GM18505 (cell line): ENCODE data around the gene GABPA.

Experiments used
- ATAC-seq: cut with Tn5 transposase; IDR thresholded peaks from one replicate; pipeline ENCODE4 v1.9.1; 2021; ENCODE audit not compliant: unreplicated experiment
- POLR2A ChIP-seq: IDR thresholded peaks from 4 replicates; pipeline ENCODE4 v1.6.1; 2011; ENCODE audit warnings: borderline replicate concordance; ENCODE audit not compliant: insufficient read depth, insufficient read length; ENCODE audit errors: extremely low read depth

GABPA gene

GRCh38 chr21:25721987-25722386, 12.8 kb upstream of the GABPA start:
- no peak for ATAC-seq
- no peak for TF ChIP-seq POLR2A

GRCh38 chr21:25722631-25723030, 12.1 kb upstream of the GABPA start:
- no peak for TF ChIP-seq POLR2A
- ATAC-seq, result no peak

DNA sequence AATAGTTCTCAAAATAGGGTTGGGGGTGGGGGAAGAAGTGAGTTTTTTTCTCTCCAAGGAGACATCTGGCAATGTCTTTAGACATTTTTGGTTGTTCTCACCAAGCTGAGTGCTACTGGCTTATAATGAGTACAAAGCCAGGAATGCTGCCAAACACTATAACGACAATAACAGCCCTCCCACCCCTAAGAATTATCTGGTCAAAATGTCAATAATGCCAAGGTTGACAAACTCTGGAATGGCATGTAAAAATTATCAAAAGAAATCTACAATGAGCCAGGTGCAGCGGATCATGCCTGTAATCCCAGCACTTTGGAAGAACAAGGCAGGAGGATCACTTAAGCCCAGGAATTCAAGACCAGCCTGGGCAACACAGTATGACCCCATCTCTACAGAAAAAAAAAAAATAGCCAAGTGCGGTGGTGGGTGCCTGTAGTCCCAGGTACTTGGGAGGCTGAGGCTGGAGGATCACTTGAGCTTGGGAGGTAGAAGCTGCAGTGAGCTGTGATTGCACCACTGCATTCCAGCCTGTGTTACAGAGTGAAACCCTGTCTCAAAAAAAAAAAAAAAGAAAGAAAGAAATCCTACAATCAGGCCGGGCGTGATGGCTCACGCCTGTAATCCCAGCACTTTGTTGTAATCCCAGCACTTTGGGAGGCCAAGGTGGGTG, 2.5 kb upstream of the GABPA start:
- ATAC-seq, result no peak
- TF ChIP-seq POLR2A, result no peak

- no peak for TF ChIP-seq POLR2A
- peak; percentile 5 for ATAC-seq
Observed at GRCh38 chr21:25733859-25734653, 716 bp upstream of the GABPA start.

DNA sequence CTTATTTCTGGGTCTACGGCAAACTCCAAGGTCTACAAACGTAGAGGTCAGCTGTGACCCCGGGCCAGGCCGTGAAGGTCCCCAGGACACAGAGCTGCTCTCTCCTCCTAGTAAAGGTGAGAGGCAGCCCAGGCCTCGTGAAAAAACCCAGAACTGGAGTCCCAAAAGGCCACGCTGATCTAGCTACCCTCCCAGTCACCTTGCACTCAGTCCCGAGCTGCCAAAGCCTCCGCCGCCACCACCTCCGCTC, 193 bp upstream of the GABPA start:
- TF ChIP-seq POLR2A, result peak; percentile 94
- no peak for ATAC-seq

DNA sequence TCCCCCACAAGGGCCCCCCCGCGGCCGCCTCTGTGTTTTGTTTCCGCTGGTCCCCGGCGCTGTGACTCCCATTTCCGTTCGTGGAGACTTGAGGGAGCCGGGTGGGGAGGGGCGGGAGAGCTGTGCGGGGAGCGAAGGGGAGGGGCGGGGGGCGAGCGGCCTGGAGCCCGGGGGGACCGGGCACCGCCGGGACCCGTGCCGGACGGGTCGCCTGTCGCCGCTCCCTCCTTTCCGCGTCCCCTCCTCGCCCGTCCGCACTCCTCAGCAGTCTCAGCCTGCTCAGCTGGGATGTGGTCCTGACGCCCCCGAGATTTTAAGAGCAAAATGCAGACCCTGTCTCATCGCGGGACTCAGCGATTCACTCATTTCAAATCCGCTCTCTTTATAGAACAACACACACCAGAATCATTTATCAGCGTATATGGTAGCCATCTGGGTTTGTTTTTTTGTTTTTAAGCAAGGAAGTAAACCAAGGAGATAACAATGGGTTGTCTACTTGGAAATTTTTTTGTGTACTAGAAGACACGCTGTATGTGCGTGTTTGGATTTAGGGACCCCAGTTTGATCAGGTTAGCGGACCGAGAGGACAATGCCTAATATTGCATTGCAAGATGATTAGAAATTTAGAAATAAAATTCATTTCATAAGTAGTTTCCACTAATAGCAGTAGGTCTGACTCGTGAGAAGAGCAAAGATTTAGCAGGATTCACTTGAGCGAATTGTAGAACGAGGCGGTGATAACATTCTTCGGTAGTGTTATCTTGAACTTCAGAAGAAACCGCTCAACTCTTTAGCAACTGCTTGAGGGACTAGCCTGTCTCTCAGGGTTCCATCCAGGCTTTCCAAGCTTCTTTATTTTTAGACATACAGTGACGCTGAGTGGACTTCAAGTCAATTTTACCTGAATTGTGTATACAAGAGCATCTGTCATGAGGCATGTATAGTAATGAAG, 1.1 kb downstream of the GABPA start:
- ATAC-seq, result peak; percentile 16
- no peak for TF ChIP-seq POLR2A

DNA sequence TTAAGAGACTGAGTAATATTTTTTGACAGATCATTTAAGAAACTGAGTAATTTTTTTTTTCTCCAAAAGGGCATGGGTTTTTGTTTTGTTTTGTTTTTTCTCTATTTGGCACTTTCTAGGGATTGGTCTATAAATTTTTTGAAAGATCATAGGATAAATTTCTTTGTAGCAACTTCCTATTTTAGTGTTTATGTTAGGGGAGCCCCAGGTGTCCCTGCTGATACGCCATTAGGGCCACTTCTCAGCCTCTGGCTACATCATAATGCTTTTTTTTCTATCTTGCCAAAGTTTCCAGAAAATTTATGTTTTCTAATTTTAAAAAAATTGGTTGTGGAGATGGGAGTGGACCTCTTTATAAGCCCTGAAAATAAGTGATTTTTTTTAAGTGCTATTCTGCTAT, 2.6 kb downstream of the GABPA start:
- ATAC-seq, result no peak
- TF ChIP-seq POLR2A, result no peak

- no peak for ATAC-seq
- no peak for TF ChIP-seq POLR2A
Observed at GRCh38 chr21:25742900-25743299, 8.1 kb downstream of the GABPA start.

DNA sequence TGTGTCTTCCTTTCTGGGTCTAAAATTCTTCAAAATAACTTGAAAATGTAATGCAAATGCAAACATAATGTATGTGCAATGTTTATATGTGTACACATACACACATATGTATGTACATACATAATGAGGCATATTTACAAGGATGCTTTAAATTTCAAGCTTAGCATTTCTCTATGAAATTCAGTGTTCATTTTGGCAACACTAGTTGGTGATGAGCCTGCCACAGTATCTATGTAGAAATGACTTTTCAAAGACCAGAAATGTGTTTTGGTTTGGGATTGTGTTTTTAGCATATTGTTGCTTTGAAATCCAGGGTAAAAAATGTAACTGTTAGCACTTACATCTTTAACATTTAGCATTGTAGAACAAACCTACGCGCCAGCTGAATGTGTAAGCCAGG, 10.1 kb downstream of the GABPA start:
- no peak for ATAC-seq
- TF ChIP-seq POLR2A, result no peak

GRCh38 chr21:25750085-25750484, 15.3 kb downstream of the GABPA start:
- TF ChIP-seq POLR2A, result no peak
- no peak for ATAC-seq

GRCh38 chr21:25752416-25752815, 17.6 kb downstream of the GABPA start:
- TF ChIP-seq POLR2A, result no peak
- no peak for ATAC-seq

DNA sequence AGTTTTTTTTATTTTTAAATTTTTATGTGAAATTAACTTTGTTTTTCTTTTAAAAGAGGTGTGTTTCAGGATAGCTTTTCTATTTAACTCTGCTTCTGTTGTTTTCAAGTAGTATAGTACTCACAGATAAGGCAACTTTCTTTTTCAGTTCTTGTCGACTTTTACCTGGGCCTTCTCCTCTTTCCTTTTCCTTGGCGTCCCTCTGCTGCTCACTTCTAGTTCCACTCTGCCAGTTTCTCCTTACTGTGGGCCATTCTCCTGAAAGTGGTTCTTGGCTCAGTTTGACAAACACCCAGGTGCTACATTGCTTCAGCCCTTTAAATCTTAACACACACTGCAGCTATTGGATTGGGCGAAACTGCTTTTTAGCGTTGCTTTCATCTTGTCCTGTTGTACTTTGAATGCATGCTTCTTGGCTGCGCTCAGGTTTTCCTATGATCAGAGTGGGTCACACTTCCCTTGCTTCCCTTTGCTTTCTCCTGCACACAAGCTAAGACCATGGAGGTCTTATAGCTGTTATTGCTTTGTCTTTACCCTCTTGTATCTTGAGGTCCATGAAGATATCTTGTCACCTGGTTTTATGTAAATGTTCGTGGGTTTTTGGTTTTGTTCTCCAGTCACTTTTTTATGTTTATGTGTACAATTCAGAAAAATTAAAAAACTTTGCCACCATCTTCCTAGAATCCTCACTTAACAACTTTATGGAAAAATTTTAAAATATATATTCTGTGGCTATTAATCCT, 21.6 kb downstream of the GABPA start:
- ATAC-seq, result no peak
- TF ChIP-seq POLR2A, result no peak

DNA sequence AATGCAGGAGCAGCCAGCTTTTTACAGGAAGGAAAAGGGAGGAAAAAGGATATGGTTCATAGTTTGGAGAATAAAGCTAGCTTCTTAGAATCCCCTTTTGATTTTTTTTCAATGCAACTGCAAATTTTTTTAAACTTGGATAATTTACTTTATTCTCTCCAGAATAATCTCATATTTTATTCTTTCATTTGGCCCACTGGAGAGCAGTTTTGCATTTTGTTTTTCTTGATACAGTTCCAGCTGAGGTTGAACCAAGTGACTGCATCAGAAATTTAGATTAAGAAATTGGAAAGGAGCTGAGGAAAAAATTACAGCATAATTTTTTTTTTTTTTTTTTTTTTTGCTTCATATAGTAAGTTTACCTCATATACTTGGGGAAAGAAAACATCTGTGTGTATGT, 22.8 kb downstream of the GABPA start:
- no peak for TF ChIP-seq POLR2A
- no peak for ATAC-seq
